ENCODE data around the gene POLG2.

The POLG2 gene

DNA sequence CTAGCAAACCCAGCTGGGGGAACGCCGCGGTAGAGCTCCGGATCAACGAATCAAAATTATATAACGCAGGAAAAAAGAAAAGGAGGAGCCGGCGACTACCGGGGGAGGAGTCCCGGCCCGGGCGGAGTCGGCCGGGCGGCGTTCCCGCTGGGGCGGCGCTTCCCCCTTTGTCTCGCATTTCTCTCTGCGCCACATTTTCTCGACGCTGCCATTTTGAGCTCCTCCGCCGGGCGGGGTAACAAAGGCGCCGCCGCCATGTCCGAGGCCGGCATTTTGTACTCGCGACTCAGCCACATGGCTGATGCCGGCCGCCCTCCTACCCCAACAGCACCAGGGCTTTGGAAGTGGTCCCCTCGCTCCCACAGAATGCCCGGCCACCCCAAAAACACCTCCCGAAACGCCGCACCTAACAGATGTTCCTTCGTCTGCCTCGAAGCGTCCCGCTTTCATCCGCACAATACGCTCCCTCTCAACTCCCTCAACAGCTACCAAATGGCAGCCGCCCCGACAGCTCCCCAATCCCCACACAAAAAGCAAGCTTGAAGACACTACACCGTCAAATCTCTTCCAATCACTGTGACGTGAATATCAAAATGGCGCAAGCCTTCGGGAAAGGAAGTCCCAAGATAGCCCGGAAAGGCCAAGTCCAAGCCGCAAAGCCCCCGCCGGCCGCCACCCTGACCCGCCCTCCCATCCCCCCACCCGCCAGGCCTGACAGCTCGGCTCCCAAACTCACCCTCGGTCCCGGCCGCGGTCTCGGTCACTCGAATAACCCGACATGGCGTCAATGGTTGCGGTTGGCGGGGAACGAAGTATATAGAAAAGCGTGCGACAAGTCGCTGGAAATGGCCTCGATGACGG lies 8.7 kb upstream of the POLG2 start:
- H3K27me3 ChIP-seq (ENCODE audit: control insufficient read depth, insufficient read depth, low read length), result no peaks in the 10 kb centered on the region
- peak overlapping the region; percentile 92 for H3K4me3 ChIP-seq (ENCODE audit: low read length)
- H3K4me1 ChIP-seq (ENCODE audit: control insufficient read depth, low read depth, low read length), result no peaks in the 10 kb centered on the region
- H3K9me3 ChIP-seq (ENCODE audit: control insufficient read depth, low read depth, low read length), result no peaks in the 10 kb centered on the region
- peaks cover 58% of the 10 kb centered on the region for H3K36me3 ChIP-seq (ENCODE audit: control insufficient read depth, low read depth, low read length)
- H3K27ac ChIP-seq (ENCODE audit: low read length), result peak overlapping the region; percentile 97
- peak overlapping the region; percentile 100 for H3K9ac ChIP-seq (ENCODE audit: low read length)

DNA sequence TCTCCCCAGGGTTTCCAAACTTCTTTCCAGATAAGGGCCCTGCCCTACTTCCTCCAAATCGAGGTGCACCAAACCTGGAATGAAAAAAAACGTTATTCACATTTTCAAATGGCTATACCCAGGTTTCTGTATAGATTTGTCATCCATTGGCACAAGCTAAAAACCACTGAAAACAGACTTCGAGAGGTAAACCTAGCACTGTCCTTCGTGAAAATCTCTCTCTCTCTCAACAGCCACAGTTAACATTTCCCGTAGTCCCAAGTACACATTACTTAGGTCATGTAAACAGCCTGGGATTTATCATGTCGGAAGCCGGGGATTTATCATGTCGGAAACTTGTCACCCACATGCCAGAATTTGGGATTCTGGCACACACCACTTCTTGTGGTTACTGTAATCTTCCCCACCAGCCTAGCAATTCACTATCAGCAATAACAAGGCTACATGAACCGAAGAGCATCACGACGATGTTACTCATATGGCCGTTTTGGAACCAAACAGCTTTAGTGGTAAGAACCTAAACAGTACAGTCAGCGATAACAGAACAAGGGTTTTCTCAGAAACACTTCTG lies 8.0 kb upstream of the POLG2 start:
- Histone ChIP-seq H3K9ac (ENCODE audit: low read length) (peak overlapping the region; percentile 100), H3K4me3 (ENCODE audit: low read length) (peak overlapping the region; percentile 92), H3K36me3 (ENCODE audit: control insufficient read depth, low read depth, low read length) (peaks cover 60% of the 10 kb centered on the region), H3K27ac (ENCODE audit: low read length) (peak overlapping the region; percentile 54), H3K4me1 (ENCODE audit: control insufficient read depth, low read depth, low read length) (no peaks in the 10 kb centered on the region), H3K9me3 (ENCODE audit: control insufficient read depth, low read depth, low read length) (no peaks in the 10 kb centered on the region), H3K27me3 (ENCODE audit: control insufficient read depth, insufficient read depth, low read length) (no peaks in the 10 kb centered on the region)

GRCh38 chr17:64503821-64504768 lies 7.2 kb upstream of the POLG2 start:
- no peak overlapping the region for H3K27ac ChIP-seq (ENCODE audit: low read length)
- no peaks in the 10 kb centered on the region for H3K4me1 ChIP-seq (ENCODE audit: control insufficient read depth, low read depth, low read length)
- H3K9me3 ChIP-seq (ENCODE audit: control insufficient read depth, low read depth, low read length), result no peaks in the 10 kb centered on the region
- H3K4me3 ChIP-seq (ENCODE audit: low read length), result peak overlapping the region; percentile 92
- H3K27me3 ChIP-seq (ENCODE audit: control insufficient read depth, insufficient read depth, low read length), result no peaks in the 10 kb centered on the region
- H3K36me3 ChIP-seq (ENCODE audit: control insufficient read depth, low read depth, low read length), result peaks cover 63% of the 10 kb centered on the region
- H3K9ac ChIP-seq (ENCODE audit: low read length), result peak overlapping the region; percentile 100

DNA sequence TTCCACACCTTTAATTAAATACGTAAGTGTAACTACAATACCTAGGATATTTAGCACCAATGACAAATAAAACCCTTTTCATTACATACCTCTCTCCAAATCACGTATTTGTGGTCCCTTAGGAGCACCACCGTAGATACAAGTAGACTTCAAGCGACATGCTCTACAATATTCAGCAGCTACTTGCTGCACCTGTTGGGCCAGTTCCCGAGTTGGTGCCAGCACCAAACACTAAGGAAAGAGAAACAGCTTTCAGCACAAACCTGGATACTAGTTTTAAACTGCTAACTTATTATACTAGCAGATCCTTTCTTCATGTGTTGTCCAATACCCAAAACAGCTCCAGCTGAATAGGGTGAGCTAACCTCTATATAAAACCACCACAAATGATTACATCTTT lies 6.5 kb upstream of the POLG2 start:
- Histone ChIP-seq H3K9ac (ENCODE audit: low read length) (no peak overlapping the region), H3K27ac (ENCODE audit: low read length) (no peak overlapping the region), H3K9me3 (ENCODE audit: control insufficient read depth, low read depth, low read length) (no peaks in the 10 kb centered on the region), H3K36me3 (ENCODE audit: control insufficient read depth, low read depth, low read length) (peaks cover 68% of the 10 kb centered on the region), H3K4me3 (ENCODE audit: low read length) (no peak overlapping the region), H3K27me3 (ENCODE audit: control insufficient read depth, insufficient read depth, low read length) (no peaks in the 10 kb centered on the region), H3K4me1 (ENCODE audit: control insufficient read depth, low read depth, low read length) (peaks cover 3% of the 10 kb centered on the region)

DNA sequence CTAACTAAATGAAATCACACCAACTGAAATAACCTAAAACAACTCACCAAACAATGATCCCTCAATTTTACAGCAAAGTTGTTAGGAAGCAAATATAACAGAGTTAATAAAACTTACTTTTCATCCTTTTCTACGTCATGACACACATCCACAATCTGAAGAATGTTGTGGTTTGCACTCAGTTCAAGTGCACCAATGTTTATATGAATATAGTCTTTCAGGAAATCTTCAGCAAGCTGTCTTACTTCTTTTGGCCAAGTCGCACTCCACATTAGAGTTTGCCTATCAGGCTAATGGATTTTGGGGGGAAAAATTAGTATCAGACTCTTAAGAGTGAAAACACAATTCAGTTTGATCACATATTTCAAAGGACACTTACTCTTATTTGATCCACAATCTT lies 6.0 kb upstream of the POLG2 start:
- H3K36me3 ChIP-seq (ENCODE audit: control insufficient read depth, low read depth, low read length), result peaks cover 73% of the 10 kb centered on the region
- H3K9me3 ChIP-seq (ENCODE audit: control insufficient read depth, low read depth, low read length), result no peaks in the 10 kb centered on the region
- H3K9ac ChIP-seq (ENCODE audit: low read length), result no peak overlapping the region
- H3K27me3 ChIP-seq (ENCODE audit: control insufficient read depth, insufficient read depth, low read length), result no peaks in the 10 kb centered on the region
- H3K4me1 ChIP-seq (ENCODE audit: control insufficient read depth, low read depth, low read length), result peaks cover 8% of the 10 kb centered on the region
- no peak overlapping the region for H3K4me3 ChIP-seq (ENCODE audit: low read length)
- H3K27ac ChIP-seq (ENCODE audit: low read length), result no peak overlapping the region

GRCh38 chr17:64502021-64502420 lies 5.2 kb upstream of the POLG2 start:
- Histone ChIP-seq H3K36me3 (ENCODE audit: control insufficient read depth, low read depth, low read length) (peaks cover 73% of the 10 kb centered on the region), H3K4me1 (ENCODE audit: control insufficient read depth, low read depth, low read length) (peaks cover 8% of the 10 kb centered on the region), H3K4me3 (ENCODE audit: low read length) (no peak overlapping the region), H3K9ac (ENCODE audit: low read length) (no peak overlapping the region), H3K27me3 (ENCODE audit: control insufficient read depth, insufficient read depth, low read length) (no peaks in the 10 kb centered on the region), H3K9me3 (ENCODE audit: control insufficient read depth, low read depth, low read length) (no peaks in the 10 kb centered on the region), H3K27ac (ENCODE audit: low read length) (no peak overlapping the region)

GRCh38 chr17:64500862-64501765 lies 4.3 kb upstream of the POLG2 start:
- no peak overlapping the region for H3K4me3 ChIP-seq (ENCODE audit: low read length)
- H3K27me3 ChIP-seq (ENCODE audit: control insufficient read depth, insufficient read depth, low read length), result no peaks in the 10 kb centered on the region
- no peak overlapping the region for H3K9ac ChIP-seq (ENCODE audit: low read length)
- H3K4me1 ChIP-seq (ENCODE audit: control insufficient read depth, low read depth, low read length), result peaks cover 8% of the 10 kb centered on the region
- H3K9me3 ChIP-seq (ENCODE audit: control insufficient read depth, low read depth, low read length), result no peaks in the 10 kb centered on the region
- no peak overlapping the region for H3K27ac ChIP-seq (ENCODE audit: low read length)
- H3K36me3 ChIP-seq (ENCODE audit: control insufficient read depth, low read depth, low read length), result peaks cover 73% of the 10 kb centered on the region

GRCh38 chr17:64500487-64500859 lies 3.6 kb upstream of the POLG2 start:
- Histone ChIP-seq H3K27ac (ENCODE audit: low read length) (no peak overlapping the region), H3K9ac (ENCODE audit: low read length) (no peak overlapping the region), H3K4me3 (ENCODE audit: low read length) (no peak overlapping the region), H3K9me3 (ENCODE audit: control insufficient read depth, low read depth, low read length) (no peaks in the 10 kb centered on the region), H3K36me3 (ENCODE audit: control insufficient read depth, low read depth, low read length) (peaks cover 73% of the 10 kb centered on the region), H3K4me1 (ENCODE audit: control insufficient read depth, low read depth, low read length) (peaks cover 8% of the 10 kb centered on the region), H3K27me3 (ENCODE audit: control insufficient read depth, insufficient read depth, low read length) (no peaks in the 10 kb centered on the region)

DNA sequence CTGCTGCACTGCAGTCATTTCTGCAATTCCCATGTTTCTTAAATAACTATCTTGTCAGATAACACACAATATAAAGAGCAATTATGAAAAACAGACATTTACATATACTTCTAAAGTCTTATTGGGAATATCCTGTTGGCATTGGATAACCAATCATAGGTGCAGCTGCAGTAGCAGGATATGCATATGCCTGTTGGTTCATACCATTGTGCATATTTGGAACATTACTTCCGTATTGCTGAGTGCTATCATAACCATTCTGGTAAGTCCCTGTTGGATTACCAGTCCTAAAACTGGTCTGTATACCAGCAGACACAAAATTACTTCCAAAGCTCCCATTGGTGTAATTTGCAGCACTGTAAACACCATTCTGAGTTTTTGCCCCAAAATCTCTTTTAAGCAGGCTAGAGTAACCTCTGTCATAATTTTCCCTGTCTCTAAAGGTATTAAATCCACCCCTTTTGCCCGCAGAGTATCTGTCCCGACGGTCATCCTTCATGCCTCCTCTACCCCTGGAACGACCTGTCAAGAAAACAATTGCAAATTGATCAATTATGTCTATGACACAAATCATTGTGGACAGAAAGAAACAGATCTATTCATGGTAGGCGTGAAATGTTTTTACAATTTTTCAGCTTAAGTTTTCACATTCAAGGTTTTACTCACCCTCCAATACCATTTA lies 3.1 kb upstream of the POLG2 start:
- no peak overlapping the region for H3K4me3 ChIP-seq (ENCODE audit: low read length)
- no peak overlapping the region for H3K9ac ChIP-seq (ENCODE audit: low read length)
- no peaks in the 10 kb centered on the region for H3K9me3 ChIP-seq (ENCODE audit: control insufficient read depth, low read depth, low read length)
- peaks cover 72% of the 10 kb centered on the region for H3K36me3 ChIP-seq (ENCODE audit: control insufficient read depth, low read depth, low read length)
- H3K4me1 ChIP-seq (ENCODE audit: control insufficient read depth, low read depth, low read length), result peaks cover 8% of the 10 kb centered on the region
- no peak overlapping the region for H3K27ac ChIP-seq (ENCODE audit: low read length)
- H3K27me3 ChIP-seq (ENCODE audit: control insufficient read depth, insufficient read depth, low read length), result no peaks in the 10 kb centered on the region

DNA sequence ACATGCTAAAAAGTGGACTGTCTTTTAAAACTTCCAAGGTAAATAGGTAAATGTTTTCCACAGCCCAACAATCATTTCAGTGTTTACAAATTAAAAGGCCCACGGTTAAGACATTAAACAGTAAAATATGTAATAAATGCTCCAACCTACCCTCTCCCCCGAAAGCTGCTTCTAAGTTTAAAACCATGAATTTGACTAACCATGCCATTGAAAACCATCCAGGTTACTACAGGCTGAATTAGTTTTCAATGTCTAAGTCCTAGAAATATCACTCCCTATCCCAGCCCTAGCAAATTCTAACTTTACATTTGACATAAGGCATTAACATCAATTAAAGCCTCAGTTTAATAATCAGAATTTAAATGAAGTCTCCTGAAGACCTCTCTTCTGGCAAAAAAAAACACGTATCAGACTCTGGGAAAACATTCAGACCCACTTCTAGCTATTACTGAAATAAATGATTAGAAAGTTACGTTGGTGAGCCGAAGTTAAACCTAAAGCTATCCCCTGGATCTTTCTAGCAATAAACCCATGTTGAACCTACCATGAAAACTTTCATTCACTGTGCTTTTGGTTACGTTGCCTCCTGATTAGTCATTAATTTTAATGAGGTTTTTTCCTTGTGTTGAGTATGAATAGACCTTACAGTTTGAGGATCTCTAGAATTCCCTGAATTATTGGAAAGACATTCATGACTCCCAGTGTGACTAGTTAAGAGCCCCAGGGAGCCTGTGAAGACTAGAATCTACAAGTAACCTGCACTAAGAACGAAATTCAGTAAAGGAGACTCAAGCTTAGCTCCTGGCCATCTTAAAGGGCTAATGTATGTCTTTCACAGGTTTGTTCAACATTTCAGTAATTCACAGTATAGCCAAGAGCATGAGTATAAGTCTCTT lies 1.7 kb upstream of the POLG2 start:
- Histone ChIP-seq H3K9ac (ENCODE audit: low read length) (peak overlapping the region; percentile 63), H3K4me3 (ENCODE audit: low read length) (peak overlapping the region; percentile 83), H3K9me3 (ENCODE audit: control insufficient read depth, low read depth, low read length) (no peaks in the 10 kb centered on the region), H3K36me3 (ENCODE audit: control insufficient read depth, low read depth, low read length) (peaks cover 58% of the 10 kb centered on the region), H3K27me3 (ENCODE audit: control insufficient read depth, insufficient read depth, low read length) (no peaks in the 10 kb centered on the region), H3K4me1 (ENCODE audit: control insufficient read depth, low read depth, low read length) (peaks cover 8% of the 10 kb centered on the region), H3K27ac (ENCODE audit: low read length) (no peak overlapping the region)
